Measurements from ENCODE around the gene OVOL1. TPM values are rescaled to one million over a fixed set of nuclear protein-coding genes. Genes with fewer than 3 reads are reported as not detected.
"Not testable (repeated sequence)": the region's sequence is repeated elsewhere in the genome, so short reads cannot be mapped to it uniquely, and the experiment has no call there.

OVOL1 gene
- total RNA-seq, 1 donor from 2014 or later, result 0.12 TPM

GRCh38 chr11:65744026-65744698 is 42.7 kb upstream of the OVOL1 start:
- H3K27ac Mint-ChIP-seq (ENCODE audit: unreplicated experiment), result no peak overlapping the region
- peak; percentile 68 for TF ChIP-seq CTCF (IDR thresholded peaks at IDR 0.05)
- H3K27me3 Mint-ChIP-seq (ENCODE audit: low read depth), result no peaks in the 10 kb centered on the region
- H3K9me3 Mint-ChIP-seq (ENCODE audit: low read depth), result peaks cover 7% of the 10 kb centered on the region
- H3K4me1 Mint-ChIP-seq (ENCODE audit: low read depth), result peaks cover 3% of the 10 kb centered on the region
- no peak for DNase-seq (ENCODE audit: low spot score)
- H3K4me3 Mint-ChIP-seq (ENCODE audit: unreplicated experiment), result no peak overlapping the region
- H3K36me3 Mint-ChIP-seq (ENCODE audit: low read depth), result no peaks in the 10 kb centered on the region

- Mint-ChIP-seq H3K4me1 (ENCODE audit: low read depth) (peaks cover 3% of the 10 kb centered on the region), H3K36me3 (ENCODE audit: low read depth) (no peaks in the 10 kb centered on the region), H3K27me3 (ENCODE audit: low read depth) (no peaks in the 10 kb centered on the region)
Measured at GRCh38 chr11:65744699-65745042, 42.2 kb upstream of the OVOL1 start.

GRCh38 chr11:65745049-65745448 is 41.8 kb upstream of the OVOL1 start:
- Mint-ChIP-seq H3K27ac (ENCODE audit: unreplicated experiment) (no peak overlapping the region), H3K36me3 (ENCODE audit: low read depth) (no peaks in the 10 kb centered on the region), H3K4me1 (ENCODE audit: low read depth) (peaks cover 3% of the 10 kb centered on the region), H3K9me3 (ENCODE audit: low read depth) (peaks cover 7% of the 10 kb centered on the region), H3K27me3 (ENCODE audit: low read depth) (peaks cover 1% of the 10 kb centered on the region), H3K4me3 (ENCODE audit: unreplicated experiment) (no peak overlapping the region)
- TF ChIP-seq CTCF (IDR thresholded peaks at IDR 0.05), result no peak
- DNase-seq (ENCODE audit: low spot score), result no peak

More at GRCh38 chr11:65744699-65745042, 42.2 kb upstream of the OVOL1 start:
- Mint-ChIP-seq H3K27ac (ENCODE audit: unreplicated experiment) (no peak overlapping the region), H3K4me3 (ENCODE audit: unreplicated experiment) (no peak overlapping the region), H3K9me3 (ENCODE audit: low read depth) (peaks cover 7% of the 10 kb centered on the region)
- peak; percentile 25 for TF ChIP-seq CTCF (IDR thresholded peaks at IDR 0.05)
- DNase-seq (ENCODE audit: low spot score), result no peak

GRCh38 chr11:65762169-65762568 is 24.7 kb upstream of the OVOL1 start:
- H3K4me3 Mint-ChIP-seq (ENCODE audit: unreplicated experiment); H3K27ac Mint-ChIP-seq (ENCODE audit: unreplicated experiment); DNase-seq (ENCODE audit: low spot score); H3K4me1 Mint-ChIP-seq (ENCODE audit: low read depth); H3K36me3 Mint-ChIP-seq (ENCODE audit: low read depth); H3K9me3 Mint-ChIP-seq (ENCODE audit: low read depth); H3K27me3 Mint-ChIP-seq (ENCODE audit: low read depth): not testable (repeated sequence)

GRCh38 chr11:65762816-65763215 is 24.0 kb upstream of the OVOL1 start:
- H3K27ac Mint-ChIP-seq (ENCODE audit: unreplicated experiment); H3K27me3 Mint-ChIP-seq (ENCODE audit: low read depth); H3K4me1 Mint-ChIP-seq (ENCODE audit: low read depth); H3K36me3 Mint-ChIP-seq (ENCODE audit: low read depth); H3K4me3 Mint-ChIP-seq (ENCODE audit: unreplicated experiment); DNase-seq (ENCODE audit: low spot score); H3K9me3 Mint-ChIP-seq (ENCODE audit: low read depth): not testable (repeated sequence)

- no peak for TF ChIP-seq CTCF (IDR thresholded peaks at IDR 0.05)
- peaks cover 3% of the 10 kb centered on the region for H3K4me1 Mint-ChIP-seq (ENCODE audit: low read depth)
- H3K27ac Mint-ChIP-seq (ENCODE audit: unreplicated experiment), result no peak overlapping the region
- no peaks in the 10 kb centered on the region for H3K36me3 Mint-ChIP-seq (ENCODE audit: low read depth)
- H3K27me3 Mint-ChIP-seq (ENCODE audit: low read depth), result no peaks in the 10 kb centered on the region
- no peak for DNase-seq (ENCODE audit: low spot score)
- peaks cover under 1% of the 10 kb centered on the region for H3K9me3 Mint-ChIP-seq (ENCODE audit: low read depth)
- no peak overlapping the region for H3K4me3 Mint-ChIP-seq (ENCODE audit: unreplicated experiment)
Measured at GRCh38 chr11:65764434-65764833, 22.4 kb upstream of the OVOL1 start.
